ENCODE measurements around the gene CDR2L. TPM values are rescaled to one million over a fixed set of nuclear protein-coding genes. Genes with fewer than 3 reads are reported as not detected.

CDR2L gene
- polyA plus RNA-seq, 2 of the 4 experiments (the other 2 are of a cell fraction): 18.5 to 34.0 TPM

- ChIA-PET POLR2A (interaction anchor here (1.5 to 2.2 kb wide), 2 partner anchors 40 to 75 kb away, joined by 3 to 15 read pairs; no protein-coding TSS in a partner anchor), CTCF (interaction anchor here (1.0 to 42.3 kb wide), 35 partner anchors 15 to 278 kb away, joined by 3 to 1448 read pairs (median 12); partner anchors contain the start of genes CDR2L, FDXR, HID1 and MRPL58)
- WGBS (ENCODE audit: missing lambda C conversion rate): 76% methylated on average over 14 of the region's 14 CpGs
- Histone ChIP-seq H3K27ac (no peak overlapping the region), H3K4me2 (peak overlapping the region; percentile 43; the same call in 1 of the 3 replicates), H3K4me1 (peaks cover 12% of the 10 kb centered on the region), H3K9me3 (no peaks in the 10 kb centered on the region), H3K4me3 (no peak overlapping the region)
- FAIRE-seq (no peak), DNase-seq (ENCODE audit: low read depth in 1 of 2, low spot score in 1 of 2) (peak; percentile 49 to 59), ATAC-seq (peak; percentile 15 to 45; a peak in 4 of 6 replicates)
- no peak for TF ChIP-seq CBX8 (IDR thresholded peaks at IDR 0.05)
- peak; percentile 44; the same call in 1 of the 2 replicates for TF ChIP-seq USF2 (IDR thresholded peaks at IDR 0.05)
These were observed 27.5 kb upstream of the CDR2L start for GRCh38 chr17:74959826-74960515.

- Histone ChIP-seq H3K9me3 (no peaks in the 10 kb centered on the region), H3K4me3 (no peak overlapping the region), H3K27ac (0 out of 6 replicates have a peak overlapping the region, but pooled peaks of 1 of the 2 experiments have one; percentile 3), H3K4me1 (peaks cover 12% of the 10 kb centered on the region), H3K4me2 (peak overlapping the region; percentile 43; the same call in 2 of the 3 replicates)
- DNase-seq (ENCODE audit: low read depth in 1 of 2, low spot score in 1 of 2) (peak; percentile 89 to 94), ATAC-seq (peak; percentile 66 to 79), FAIRE-seq (no peak)
- ChIA-PET POLR2A (interaction anchor here (0.5 to 2.2 kb wide), 10 partner anchors 12 to 350 kb away, joined by 3 to 30 read pairs (median 4); partner anchors contain the start of genes CDR2L, FDXR, HID1 and MRPL58), CTCF (interaction anchor here (0.5 to 42.3 kb wide), 51 partner anchors 14 to 781 kb away, joined by 3 to 1448 read pairs (median 6); partner anchors contain the start of genes ATP5PD, CDR2L, FDXR and HID1)
- TF ChIP-seq EHMT2 (IDR thresholded peaks at IDR 0.05; ENCODE audit: low read depth): no peak
- no peak for TF ChIP-seq CHD4 (IDR thresholded peaks at IDR 0.05; ENCODE audit: borderline replicate concordance)
- TF ChIP-seq NR3C1 (IDR thresholded peaks at IDR 0.05): no peak
- peak; percentile 88 for TF ChIP-seq MYC (IDR thresholded peaks at IDR 0.05; ENCODE audit: borderline replicate concordance, low read length)
- TF ChIP-seq NPAS2 (CRISPR knock-in tag; IDR thresholded peaks at IDR 0.05; ENCODE audit: borderline replicate concordance): peak; percentile 95
- no peak for TF ChIP-seq EHF (CRISPR knock-in tag; IDR thresholded peaks at IDR 0.05)
- peak; percentile 69 for TF ChIP-seq SMC3 (IDR thresholded peaks at IDR 0.05)
- no peak for TF ChIP-seq TP53 (CRISPR knock-in tag; IDR thresholded peaks at IDR 0.05)
- peak; percentile 99 for TF ChIP-seq MAX (IDR thresholded peaks at IDR 0.05)
- peak; percentile 71 to 78 for TF ChIP-seq RAD21 (conservative IDR thresholded peaks at IDR 0.05 in 1 of 2, IDR thresholded peaks at IDR 0.05 in 1 of 2)
- TF ChIP-seq CHD2 (IDR thresholded peaks at IDR 0.05; ENCODE audit: low read length, partially characterized antibody): no peak
- peak; percentile 89; the same call in 1 of the 2 replicates for TF ChIP-seq E2F6 (IDR thresholded peaks at IDR 0.05; ENCODE audit: borderline replicate concordance, low read depth)
- TF ChIP-seq RCOR1 (IDR thresholded peaks at IDR 0.05; ENCODE audit: low read depth, low read length): no peak
- TF ChIP-seq ZC3H11A (IDR thresholded peaks at IDR 0.05): no peak
- TF ChIP-seq BHLHE40 (IDR thresholded peaks at IDR 0.05; ENCODE audit: low read depth, low read length): peak; percentile 99
- peak; percentile 78 for TF ChIP-seq CTCF (IDR thresholded peaks at IDR 0.05)
- no peak for TF ChIP-seq HEYL (CRISPR knock-in tag; IDR thresholded peaks at IDR 0.05)
- no peak for TF ChIP-seq ZNF302 (CRISPR knock-in tag; IDR thresholded peaks at IDR 0.05)
- TF ChIP-seq EP300 (IDR thresholded peaks at IDR 0.05): no peak
- peak; percentile 92 for TF ChIP-seq USF2 (IDR thresholded peaks at IDR 0.05)
- TF ChIP-seq RARB (CRISPR knock-in tag; IDR thresholded peaks at IDR 0.05): no peak
- WGBS (ENCODE audit: missing lambda C conversion rate): 46% methylated on average over 17 of the region's 19 CpGs
These were observed 26.7 kb upstream of the CDR2L start for GRCh38 chr17:74960570-74961342.

Data from A549 (cell line).